ENCODE measurements around the gene VAV3.

DNA sequence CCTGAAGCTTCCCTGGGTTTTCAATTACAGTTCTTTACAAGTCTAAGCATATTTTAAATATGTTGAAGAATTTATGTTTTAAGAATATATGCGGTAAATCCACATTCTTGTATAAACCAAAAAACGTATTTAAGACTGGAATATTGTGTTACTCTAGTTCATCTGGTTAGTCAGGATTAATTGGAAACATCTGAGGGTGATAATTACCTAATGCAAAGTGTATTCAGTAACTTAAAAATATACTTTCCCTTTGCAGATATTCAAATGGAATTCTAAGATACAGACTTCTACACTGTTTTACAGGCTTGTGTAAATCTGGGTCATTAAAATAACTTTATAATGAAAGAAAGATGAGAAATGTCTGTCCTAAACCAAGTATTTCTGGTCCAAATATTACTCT is 302.0 kb downstream of the VAV3 start:
- TF ChIP-seq, protein P1, sequence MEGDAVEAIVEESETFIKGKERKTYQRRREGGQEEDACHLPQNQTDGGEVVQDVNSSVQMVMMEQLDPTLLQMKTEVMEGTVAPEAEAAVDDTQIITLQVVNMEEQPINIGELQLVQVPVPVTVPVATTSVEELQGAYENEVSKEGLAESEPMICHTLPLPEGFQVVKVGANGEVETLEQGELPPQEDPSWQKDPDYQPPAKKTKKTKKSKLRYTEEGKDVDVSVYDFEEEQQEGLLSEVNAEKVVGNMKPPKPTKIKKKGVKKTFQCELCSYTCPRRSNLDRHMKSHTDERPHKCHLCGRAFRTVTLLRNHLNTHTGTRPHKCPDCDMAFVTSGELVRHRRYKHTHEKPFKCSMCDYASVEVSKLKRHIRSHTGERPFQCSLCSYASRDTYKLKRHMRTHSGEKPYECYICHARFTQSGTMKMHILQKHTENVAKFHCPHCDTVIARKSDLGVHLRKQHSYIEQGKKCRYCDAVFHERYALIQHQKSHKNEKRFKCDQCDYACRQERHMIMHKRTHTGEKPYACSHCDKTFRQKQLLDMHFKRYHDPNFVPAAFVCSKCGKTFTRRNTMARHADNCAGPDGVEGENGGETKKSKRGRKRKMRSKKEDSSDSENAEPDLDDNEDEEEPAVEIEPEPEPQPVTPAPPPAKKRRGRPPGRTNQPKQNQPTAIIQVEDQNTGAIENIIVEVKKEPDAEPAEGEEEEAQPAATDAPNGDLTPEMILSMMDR (IDR thresholded peaks at IDR 0.05; ENCODE audit: low read depth, low read length, poor library complexity, severe bottlenecking), result no peak
- no peak for TF ChIP-seq EZH2phosphoT487 (IDR thresholded peaks at IDR 0.05; ENCODE audit: borderline replicate concordance, low read length)
